AG08395 (cell line): ENCODE measurements around the gene SLC9A3.
A peak's percentile ranks its signal among the peaks of the same experiment; 100 is the strongest.

Source experiments
- DNase-seq: peaks from one replicate; pipeline ENCODE4 v3.0.0; 2012; ENCODE audit warnings: mixed read lengths, low spot score

Gene SLC9A3

DNA sequence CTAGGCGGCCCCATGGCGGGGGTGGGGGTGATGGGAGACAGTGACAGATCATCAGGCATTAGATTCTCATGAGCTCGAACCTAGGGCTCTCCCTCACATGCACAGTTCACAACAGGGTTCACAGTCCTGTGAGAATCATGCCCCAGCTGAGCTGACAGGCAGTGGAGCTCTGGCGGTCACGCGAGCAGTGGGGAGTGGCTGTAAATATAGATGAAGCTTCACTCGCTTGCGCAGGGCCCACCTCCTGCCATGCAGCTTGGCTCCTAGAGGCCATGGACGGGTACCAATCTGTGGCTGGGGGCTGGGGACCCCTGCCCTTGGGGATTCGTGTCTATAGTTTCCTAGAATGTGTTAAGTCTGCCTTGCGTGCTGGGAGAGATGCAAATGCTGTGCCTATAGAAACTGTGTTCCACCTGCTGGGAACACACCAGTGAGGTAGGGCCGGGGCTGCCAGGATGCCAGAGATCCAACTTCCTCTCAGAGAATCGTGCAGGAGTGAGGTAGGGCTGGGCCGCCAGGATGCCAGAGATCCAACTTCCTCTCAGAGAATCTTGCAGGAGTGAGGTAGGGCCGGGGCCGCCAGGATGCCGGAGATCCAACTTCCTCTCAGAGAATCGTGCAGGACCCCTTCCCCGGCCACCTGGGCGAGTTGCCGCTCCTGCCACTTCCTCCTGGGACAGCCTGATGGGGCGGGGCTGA is 95.3 kb downstream of the SLC9A3 start:
- DNase-seq, result no peak

DNA sequence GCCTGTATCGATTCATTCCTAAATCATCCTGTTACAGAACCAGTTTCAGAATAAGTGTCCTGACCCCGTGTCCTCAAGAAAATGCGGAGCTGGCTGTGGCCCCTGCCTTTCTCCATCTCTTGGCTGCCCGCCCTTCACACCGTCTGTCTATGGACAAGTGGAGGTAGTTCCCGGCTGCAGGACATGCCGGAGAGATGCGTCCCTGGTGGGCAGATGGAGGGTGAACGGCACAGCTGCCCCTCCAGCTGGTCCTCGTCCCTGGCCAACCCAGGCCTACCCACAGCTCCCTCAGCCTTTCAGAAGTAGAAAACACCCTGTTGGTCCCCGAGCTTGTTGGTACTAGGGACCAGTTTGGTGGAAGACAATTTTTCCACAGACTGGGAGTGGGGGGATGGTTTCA is 96.0 kb downstream of the SLC9A3 start:
- DNase-seq, result no peak

- no peak for DNase-seq
Measured at GRCh38 chr5:427415-428087, 96.7 kb downstream of the SLC9A3 start.

DNA sequence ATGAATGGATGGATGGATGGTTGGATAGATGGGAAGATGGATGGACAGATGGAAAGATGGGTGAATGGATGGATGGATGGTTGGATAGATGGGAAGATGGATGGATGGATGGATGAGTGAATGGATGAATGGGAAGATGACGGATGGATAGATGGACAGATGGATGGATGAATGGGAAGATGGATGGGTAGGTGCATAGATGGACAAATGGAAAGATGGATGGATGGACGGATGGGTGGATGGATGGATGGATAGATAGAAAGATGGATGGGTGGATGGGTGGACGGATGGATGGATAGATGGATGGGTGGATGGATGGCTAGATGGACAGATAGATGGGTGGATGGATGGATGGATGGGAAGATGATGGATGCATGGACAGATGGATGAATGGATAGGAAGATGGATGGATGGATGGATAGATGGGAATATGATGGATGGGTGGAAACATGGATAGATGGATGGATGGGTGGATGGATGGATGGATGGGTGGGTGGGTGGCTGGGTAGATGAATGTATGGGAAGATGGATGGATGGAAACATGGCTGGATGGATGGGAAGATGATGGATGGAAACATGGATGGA is 97.8 kb downstream of the SLC9A3 start:
- no peak for DNase-seq

DNA sequence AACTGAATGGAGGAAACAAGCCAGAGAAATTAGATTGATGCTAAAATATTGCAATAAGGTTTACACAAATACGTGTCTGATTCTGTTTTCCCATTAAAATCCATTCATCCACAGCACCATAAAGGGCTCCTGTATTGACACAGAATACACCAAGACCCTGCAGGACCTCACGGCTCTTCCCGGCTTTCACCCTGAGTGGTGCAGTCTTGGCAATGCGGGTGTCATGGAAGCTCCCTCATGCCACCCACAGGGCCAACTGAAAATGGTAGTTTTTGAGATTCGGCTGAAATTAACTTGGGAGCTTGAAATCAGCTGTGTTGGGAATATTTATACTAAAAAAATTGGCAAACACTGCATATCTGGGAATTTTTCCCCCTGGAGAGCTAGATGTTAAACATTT is 98.5 kb downstream of the SLC9A3 start:
- DNase-seq, result no peak

- DNase-seq, result peak; percentile 66
Measured at GRCh38 chr5:424301-425110, 99.7 kb downstream of the SLC9A3 start.

GRCh38 chr5:423626-424261 is 100.5 kb downstream of the SLC9A3 start:
- DNase-seq, result no peak

- DNase-seq, result no peak
Measured at GRCh38 chr5:423233-423565, 101.0 kb downstream of the SLC9A3 start.

DNA sequence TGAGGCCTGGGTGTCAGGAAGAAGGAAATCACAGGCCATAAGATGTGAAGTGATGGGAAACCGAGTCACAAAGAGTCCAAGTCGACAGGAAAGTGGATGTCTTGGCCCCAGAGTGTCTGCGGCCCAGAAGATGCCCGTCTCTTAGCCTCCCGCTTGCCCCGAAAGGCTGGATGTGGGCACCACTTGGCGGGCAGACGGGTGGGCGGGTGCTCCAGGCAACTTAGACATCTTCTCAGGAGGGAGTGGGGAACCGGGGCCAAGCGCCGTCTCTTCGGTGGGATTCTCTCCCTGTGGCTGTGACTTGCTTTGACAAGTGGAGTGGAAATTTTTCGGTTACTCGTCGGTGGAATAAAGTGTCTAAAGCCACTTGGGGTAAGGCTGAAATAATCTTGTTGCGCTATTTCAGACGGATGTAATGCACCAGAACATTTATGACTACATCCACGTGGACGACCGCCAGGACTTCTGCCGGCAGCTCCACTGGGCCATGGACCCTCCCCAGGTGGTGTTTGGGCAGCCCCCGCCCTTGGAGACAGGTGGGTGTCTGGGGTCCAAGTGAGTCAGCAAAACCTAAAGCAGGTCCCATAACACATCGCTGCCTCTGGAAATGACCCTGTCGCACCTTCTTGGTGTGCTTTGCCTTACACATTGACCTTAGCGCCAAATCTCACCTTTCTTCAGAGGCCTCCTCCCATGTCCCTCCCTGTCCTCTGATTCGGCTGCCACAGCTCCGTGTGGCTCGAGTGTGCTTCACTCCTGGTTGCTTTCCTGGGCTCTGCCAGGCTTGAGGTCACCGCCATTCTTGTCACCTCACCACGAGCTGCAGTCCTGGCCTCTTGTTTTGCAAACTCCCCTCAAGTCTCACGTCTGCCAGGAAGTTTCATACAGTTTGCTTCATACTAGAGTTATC is 101.7 kb downstream of the SLC9A3 start:
- no peak for DNase-seq

- DNase-seq, result no peak
Measured at GRCh38 chr5:421901-422300, 102.3 kb downstream of the SLC9A3 start.

DNA sequence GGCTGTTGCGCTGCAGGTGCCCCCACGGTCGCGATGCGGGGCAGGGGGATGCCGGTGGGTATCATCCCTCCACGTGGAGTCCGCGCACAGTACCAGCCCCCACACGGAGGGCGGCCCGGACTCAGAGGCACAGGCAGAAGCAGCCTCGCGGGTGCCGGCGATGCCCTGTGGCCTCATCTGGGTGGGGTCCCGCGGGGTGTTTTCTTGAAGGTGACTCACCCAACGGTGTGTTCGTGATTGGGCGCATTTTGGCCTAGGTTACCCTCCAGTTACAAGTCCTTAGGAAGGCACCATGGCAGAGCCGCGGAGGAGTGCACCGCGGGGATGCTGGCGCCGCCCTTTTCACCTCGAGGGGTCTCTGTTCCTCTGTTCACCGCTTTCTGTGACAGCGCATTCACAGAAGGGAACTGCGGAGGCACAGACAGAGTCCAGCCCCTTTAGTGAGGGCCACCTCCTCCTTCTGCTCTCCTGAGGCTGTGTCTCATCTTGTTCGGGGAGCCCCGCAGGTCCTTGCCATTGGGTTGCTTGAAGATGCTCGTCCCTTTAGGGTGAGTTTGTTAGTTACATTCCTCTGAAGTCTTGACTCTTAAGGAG is 102.9 kb downstream of the SLC9A3 start:
- no peak for DNase-seq

DNA sequence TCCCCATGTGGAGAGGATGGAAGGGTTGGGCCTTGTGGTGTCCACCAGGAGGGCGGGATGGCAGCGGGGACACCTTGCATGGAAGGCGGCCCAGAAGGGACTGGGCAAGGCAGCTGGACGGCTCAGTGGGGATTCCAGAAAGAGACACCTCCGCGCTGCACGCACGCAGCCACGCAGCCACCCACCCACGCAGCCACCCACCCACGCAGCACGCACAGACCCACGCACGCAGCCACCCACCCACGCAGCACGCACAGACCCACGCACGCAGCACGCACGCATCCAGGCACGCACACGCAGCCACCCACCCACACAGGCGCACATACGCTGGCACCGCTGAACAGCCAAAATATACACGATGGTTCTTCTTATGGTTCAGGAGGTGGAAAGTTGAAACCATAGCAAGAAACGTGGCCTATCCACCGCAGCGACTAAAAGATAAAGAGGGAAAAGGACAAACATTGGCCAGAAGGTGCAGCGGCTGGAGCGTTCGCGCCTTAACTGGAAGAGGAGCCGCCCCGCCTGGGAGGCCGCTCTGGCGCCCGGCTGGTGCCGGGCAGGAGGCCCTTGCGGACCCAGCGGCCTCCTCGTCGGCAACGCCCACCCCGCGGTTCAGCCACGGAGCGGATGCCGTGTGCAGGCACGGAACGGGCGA is 103.5 kb downstream of the SLC9A3 start:
- DNase-seq, result no peak
